Measurements from ENCODE around the gene ZNF487. TPM values are rescaled to one million over a fixed set of nuclear protein-coding genes. Genes with fewer than 3 reads are reported as not detected.

The ZNF487 gene
- total RNA-seq, 1 donor from 2014 or later = 1.9 TPM

- DNase-seq (ENCODE audit: low read depth in 2 of 2) = no peak
Measured at GRCh38 chr10:43491855-43492254, 54.9 kb downstream of the ZNF487 start.

GRCh38 chr10:43502931-43503330, 66.0 kb downstream of the ZNF487 start:
- DNase-seq (ENCODE audit: low read depth in 2 of 2) = no peak

- DNase-seq (ENCODE audit: low read depth in 2 of 2) = no peak
Measured at GRCh38 chr10:43524434-43525247, 87.7 kb downstream of the ZNF487 start.

Other genes with a start within 250 kb of the ZNF487 start
- gene RASGEF1A, start 170.0 kb upstream of the ZNF487 start, total RNA-seq = 0.13 and 0.26 TPM in 2 replicates
- not detected in 2 replicates for gene FXYD4, start 65.5 kb upstream of the ZNF487 start, total RNA-seq
- 167 and 193 TPM in 2 replicates for gene HNRNPF, start 27.9 kb upstream of the ZNF487 start, total RNA-seq
- 0.13 and 0.25 TPM in 2 replicates for gene ZNF239, start 137.5 kb downstream of the ZNF487 start, total RNA-seq
- 0.51 and 0.76 TPM in 2 replicates for gene ZNF485, start 169.3 kb downstream of the ZNF487 start, total RNA-seq
- gene ZNF32, start 211.8 kb downstream of the ZNF487 start, total RNA-seq = 16.3 and 23.4 TPM in 2 replicates